GM19372 (cell line): ENCODE data around the gene PSMA1.
"Not testable (repeated sequence)": the region's sequence is repeated elsewhere in the genome, so short reads cannot be mapped to it uniquely, and the experiment has no call there.

Source experiments
- ATAC-seq: cut with Tn5 transposase; IDR thresholded peaks from one replicate; pipeline ENCODE4 v1.9.1; 2021; ENCODE audit warnings: mild to moderate bottlenecking, low read depth, moderate library complexity; ENCODE audit not compliant: unreplicated experiment

Gene PSMA1

DNA sequence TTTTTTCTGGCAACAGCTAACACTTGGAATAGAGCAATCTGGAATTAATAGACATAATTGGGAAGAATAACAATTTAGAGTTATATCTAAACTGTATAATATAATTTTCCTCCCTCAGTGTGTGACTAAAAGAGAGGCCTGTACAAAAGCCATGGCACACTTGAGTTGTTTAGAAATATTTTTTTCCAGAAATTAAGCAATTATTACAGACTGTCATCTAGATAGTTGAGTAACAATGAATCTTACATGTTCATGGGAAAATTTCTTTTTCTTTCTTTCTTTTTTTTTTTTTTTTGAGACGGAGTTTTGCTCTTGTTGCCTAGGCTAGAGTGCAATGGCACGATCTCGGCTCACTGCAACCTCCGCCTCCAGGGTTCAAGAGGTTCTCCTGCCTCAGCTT, 15.0 kb upstream of the PSMA1 start:
- ATAC-seq: not testable (repeated sequence)

DNA sequence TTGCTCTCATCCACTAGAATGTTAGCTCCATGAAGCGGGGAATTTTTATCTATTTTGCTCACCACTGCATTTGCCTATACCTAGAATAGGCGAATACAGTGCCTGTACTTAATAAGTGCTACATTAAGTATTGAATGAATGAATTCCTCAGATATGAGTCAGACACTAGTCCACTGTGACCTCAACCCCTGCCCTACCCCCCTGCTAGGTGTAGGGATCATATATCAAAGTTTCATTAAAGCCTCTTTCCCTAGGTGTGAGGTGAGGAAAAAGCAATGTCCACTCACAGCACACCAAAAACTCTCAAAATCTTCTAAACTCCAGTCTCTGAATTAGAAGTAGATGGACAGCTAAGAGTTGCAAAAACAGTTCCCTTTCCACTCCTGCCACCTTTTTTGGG, 9.8 kb upstream of the PSMA1 start:
- no peak for ATAC-seq

DNA sequence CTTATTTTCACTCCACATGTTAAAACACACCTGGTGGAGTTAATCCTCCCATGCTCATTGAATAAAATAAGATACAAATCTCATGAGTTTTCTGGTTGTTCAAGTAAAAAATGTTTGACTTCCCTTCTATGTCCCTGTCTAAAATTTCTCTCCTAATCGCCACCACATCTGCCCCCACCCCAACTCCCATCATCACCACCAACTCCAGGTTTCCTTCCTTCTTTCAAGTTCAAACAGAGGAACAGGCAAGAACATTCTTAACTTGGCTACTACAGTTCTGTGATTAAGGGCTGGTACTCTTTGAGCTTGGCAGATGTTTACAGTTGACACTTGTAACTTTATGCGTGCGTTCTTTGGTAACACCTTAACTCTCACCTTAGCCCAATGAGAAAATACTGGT, 9.1 kb upstream of the PSMA1 start:
- ATAC-seq: no peak

DNA sequence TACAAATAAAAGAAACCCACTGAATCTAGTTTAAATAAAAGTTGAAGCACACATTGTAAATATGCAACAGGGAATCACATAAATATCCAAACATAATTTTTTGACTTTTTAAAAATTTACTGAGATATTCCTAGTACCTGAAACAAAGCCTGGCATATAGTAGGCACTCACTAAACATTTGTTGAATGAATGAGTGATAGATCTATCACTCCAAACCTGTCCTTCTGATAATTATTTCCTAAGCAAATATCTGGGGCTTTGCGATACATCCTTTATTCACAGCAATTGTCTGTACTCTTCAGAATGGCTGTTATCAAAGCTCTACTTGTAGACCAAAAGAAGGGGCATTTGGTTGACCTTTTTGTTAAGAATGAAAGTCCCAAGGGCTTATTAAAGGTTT, 2.6 kb upstream of the PSMA1 start:
- no peak for ATAC-seq

DNA sequence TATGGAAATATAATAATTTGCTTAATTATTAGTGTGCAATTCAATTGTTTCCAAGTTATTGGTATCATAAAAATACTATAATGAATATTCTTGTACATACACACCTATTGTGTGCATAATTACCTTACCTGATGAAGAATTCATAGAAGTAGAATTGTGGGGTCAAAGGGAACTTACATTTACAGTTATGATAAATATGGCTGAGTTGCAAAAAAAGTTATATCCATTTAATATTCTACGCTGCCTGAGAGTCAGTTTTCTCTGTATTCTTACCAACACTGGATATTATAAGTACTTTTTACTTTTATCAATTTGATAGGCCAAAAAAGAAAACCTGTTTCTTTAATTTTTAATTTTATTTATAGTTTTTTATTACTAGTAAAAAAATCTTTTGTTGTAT, 2.1 kb upstream of the PSMA1 start:
- no peak for ATAC-seq

DNA sequence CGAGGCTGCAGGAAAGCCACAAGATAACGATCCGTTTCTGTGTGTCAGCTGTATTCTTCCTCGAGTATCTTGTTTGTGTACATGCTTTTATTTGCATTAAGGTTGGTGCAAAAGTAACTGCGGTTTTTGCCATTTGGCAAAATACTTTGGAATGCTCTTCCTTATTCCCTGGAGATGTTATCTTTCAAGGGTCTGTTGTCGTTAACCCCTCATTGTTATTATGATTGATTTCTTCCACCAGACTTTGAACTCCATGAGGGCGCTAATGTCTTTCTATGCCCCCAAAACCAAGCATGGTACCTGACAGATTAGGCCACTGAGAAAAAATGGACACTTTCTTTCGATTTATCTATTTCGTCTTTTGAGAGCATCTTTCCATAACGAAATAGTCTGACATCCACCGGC, 563 bp upstream of the PSMA1 start:
- ATAC-seq: no peak

DNA sequence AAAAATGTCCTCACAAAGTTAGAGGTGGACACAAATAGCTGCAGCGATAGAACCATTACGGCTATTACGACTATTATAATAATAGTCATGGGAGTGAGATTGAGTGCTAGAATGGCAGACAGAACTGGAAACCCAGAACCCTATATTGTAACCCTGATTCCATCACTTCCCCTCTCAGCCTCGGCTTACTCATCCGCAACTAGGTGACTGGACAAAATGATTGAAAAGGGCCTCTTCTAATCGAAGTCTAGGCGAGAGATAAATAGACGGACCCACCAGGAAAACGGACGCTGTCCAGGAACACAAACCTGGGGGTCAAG, 629 bp downstream of the PSMA1 start:
- ATAC-seq: peak; percentile 3

DNA sequence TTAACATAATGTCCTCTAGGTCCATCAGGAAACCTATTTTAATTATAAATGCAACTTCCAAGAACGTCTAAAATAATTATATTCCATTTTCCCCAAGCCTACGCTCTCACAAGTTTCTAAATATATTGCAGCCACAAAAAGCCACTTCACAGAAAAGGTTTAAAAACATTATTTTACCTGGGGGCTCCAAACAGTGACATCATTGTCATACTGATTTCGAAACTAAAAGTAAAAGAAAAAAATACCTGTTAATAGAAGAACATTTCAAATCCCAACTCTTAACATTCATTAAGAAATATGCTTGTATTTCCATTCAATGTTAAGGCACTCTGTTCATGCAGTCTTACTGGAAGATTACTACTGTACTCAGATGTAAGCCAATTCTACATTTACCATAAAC, 1.4 kb downstream of the PSMA1 start:
- no peak for ATAC-seq

DNA sequence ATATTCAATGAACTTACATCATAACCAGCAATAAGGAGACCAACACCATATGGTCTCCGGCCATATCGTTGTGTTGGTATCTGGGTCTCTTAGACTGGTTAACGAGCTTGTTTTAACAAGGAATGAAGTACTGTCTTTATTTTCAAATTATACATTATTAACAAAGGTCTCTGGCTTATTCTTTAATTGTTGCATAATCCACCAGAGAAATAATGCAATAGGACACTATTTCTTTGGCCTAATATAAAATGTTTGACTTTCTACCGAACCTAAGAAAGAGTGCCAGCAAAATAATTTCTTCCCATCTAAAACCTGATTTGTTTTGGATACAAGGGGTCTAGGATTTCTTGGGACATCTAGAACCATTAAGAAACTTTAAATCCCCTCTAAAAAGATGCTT, 6.4 kb downstream of the PSMA1 start:
- ATAC-seq: no peak

DNA sequence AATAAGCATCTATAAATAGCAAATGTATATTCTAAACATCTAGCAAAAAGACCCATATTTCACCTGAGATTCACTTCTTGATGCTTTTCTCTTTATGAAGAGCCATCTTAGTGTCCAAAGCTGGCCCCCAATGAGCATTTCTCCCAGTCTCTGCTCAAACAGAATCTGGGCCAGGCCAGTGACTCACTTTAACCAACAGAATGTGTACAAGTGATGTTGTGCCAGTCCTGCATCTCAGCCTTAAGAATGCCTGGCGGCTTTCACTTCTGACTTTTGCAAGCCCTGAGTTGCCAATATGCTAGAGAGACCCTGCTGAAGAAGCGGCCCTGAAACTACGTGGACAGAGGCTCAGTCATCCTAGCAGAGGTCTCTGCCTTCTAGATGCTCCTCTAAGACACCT, 13.7 kb downstream of the PSMA1 start:
- no peak for ATAC-seq

DNA sequence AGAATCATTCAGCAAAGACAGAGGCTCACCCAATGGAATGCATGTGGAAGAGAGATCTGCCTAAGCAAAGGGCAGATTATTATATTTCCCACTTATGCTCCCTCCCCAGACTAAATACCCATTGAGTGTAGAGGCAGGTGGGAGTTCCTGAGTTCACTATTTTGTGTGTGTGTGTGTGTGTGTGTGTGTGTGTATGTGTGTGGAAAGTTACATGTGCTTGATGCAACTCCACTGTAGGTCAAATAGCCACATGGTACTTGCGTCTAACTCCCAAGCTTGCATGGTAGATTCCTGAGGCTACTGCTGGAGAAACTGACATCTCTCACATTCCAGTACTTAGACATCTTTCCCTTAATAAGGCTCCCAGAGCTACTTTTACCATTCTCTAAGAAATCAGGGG, 17.2 kb downstream of the PSMA1 start:
- ATAC-seq: no peak

DNA sequence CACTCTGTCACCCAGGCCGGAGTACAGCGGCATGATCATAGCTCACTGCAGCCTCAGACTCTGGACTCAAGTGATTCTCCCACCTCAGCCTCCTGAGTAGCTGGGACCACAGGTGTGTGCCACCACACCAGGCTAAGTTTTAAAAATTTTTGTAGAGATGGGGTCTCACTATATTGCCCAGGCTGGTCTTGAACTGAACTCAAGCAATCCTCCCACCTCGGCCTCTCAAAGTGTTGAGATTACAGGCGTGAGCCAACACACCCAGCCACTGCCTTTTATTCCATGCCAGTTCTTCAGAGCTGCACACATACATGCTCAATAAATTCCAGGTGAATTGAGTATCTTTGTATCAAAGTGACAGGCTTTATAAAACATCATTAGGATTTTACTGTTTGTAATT, 18.1 kb downstream of the PSMA1 start:
- no peak for ATAC-seq

DNA sequence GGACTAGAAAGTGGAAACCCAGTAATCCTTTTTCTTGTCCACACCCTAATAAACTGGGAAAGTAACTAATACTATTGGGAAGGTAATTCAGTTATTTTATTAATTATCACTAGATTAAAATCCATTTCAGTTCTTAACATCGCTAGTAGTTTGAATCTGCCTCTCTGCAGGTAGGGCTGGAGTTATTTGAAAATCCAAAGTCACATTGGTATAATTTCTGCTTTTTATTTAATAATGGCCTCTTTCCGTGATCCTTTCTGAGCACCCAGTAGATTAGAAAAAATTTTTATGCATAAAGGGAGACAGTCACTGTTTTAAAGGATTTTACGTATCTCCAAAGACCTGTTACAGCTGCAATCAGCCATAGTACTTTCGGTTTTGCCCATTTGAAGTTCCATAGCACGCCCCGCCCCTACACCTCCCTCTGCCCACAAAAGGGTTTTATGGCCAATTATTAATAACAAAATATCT, 20.0 kb downstream of the PSMA1 start:
- ATAC-seq: peak; percentile 57

DNA sequence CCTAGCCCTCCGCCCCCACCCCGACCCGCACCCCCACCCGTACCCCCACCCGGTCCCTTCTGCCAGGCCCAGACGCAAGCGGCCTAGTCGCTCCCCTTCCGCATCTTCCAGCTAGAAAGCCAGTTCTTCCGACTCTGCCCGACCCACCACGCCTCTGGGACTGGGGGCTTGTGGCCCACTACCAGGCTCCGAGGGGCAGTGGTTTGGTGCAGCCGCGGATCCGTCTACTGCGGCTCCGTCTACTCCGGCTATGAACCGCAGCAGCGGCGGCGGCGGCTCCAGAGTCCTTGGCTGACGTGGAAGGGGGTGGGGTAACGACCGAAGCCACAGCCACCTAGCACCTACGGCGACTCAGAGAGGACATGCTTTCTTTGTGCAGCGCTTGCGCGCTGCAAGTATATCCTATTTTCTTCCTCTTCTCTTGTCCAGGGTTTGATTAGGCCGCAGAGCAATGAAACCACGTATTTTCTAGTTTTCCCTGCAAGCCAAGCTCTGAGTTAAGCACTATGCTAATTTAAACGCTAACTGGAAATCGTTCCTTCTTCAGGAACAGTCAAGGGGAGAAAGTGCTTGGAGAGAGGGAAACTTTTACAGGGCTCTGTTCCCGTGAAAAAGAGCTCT, 20.5 kb downstream of the PSMA1 start, which contains the start of gene COPB1:
Gene COPB1, minus strand, starts transcription at position 252 of the 621 bp plus-strand sequence. CDS start 883 bp downstream, outside the sequence.
- ATAC-seq: peak; percentile 90

DNA sequence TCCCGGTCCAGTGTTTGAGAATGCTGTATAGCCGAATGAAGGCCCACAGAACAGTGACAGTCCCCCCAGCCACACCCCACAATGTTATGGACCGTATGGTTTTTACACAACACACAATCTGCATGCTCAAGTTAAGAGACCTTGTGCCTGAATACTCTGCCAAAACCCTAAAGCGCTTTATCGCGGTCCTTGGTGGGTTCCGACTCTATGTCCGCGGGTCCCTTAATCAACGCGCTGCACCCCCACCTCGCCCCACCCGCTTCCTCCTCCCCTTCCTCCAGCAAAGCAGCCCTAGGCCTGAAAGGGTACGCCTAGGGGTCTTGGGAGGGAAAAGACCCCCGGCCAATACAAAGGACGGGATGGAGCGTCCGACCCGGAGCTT, 21.0 kb downstream of the PSMA1 start:
- ATAC-seq: peak; percentile 2

DNA sequence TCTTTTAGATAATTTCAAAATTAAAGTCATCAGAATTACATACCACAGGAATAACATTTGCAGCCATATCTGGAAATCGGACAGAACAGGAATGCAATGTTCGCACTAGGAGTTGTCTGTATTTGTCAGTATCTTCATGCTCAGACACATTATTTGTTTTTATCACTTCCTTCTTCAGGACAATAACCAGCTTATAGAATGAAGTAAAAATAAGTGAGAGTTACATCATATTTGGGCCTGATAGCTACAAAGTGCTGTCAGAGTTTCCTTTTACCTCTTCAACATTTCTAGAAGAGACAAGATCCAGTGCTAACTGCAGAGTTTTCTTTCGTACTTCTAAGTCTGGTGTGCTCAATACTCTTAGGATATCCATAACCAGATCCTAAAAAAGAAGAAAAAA, 39.5 kb downstream of the PSMA1 start:
- ATAC-seq: no peak

DNA sequence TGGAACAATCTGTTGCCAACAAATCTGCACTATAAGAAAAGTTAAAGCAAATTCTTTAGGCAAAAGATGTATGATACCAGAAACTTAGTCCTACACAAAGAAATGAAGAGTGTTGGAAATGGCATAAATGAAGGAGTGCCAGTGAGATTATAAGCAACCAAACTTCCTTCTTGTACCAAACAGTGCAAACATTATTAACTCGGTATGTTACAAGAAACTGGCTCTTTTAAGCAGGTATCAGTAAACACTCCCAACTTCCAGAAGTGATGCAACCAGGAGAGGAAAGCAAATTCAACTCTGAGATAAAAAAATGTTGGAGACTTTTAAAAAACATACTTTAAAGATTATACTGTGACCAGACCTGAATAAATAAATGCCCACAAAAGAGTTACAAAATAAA, 49.1 kb downstream of the PSMA1 start:
- ATAC-seq: no peak

DNA sequence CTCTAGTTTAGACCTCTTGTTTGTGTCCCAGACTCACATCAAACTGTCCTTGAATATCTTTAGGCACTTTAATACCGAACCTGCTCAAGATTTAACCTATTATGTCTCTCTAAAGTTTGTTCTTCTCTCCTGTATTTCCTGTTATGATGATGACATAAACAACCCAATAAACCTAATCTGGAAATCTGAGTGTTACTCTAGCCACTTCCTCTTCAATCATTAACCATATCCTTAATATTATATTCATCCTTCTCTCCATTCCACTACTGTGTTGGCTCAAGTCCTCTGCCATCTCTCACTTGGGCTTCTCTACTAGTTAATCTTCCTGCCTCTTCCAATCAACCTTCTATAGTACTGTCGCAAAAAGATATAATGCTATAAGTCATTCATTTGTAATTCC, 56.6 kb downstream of the PSMA1 start:
- ATAC-seq: no peak

DNA sequence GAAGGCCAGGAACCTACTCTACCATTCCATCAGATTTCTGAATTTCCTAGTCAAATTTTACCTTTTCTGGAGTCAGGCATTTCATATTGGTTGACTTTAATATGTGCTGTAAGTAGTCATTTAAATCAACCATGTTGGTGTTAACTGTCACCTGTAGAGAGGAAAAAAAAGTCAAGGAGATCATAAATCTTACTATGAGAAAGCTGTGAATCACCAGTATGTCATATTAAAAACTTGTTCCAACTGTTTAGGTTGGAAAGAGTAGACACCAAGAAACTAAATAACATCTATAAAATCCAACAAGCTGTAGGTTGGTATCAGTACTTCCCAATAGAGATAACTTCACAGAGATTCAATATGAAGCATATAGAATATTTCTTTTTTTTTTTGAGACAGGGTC, 60.0 kb downstream of the PSMA1 start:
- no peak for ATAC-seq

DNA sequence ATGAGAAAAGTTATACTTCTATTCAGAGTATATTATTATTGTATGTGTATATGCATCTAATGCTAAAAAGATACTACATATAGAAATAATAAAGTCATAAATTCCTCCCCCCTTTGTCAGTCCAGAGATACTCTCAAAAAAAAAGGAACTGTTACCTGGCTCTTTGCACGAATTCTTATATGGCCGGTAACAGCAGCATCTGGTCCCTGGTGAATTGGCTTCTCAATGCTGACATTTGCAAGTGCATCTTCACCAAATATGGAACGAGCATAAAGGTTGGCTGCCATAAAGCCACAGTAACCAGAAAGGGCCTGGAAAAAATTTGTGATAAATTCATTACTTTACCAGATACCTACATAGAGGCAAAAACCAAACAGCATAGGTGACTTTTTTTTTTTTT, 61.8 kb downstream of the PSMA1 start:
- ATAC-seq: no peak

DNA sequence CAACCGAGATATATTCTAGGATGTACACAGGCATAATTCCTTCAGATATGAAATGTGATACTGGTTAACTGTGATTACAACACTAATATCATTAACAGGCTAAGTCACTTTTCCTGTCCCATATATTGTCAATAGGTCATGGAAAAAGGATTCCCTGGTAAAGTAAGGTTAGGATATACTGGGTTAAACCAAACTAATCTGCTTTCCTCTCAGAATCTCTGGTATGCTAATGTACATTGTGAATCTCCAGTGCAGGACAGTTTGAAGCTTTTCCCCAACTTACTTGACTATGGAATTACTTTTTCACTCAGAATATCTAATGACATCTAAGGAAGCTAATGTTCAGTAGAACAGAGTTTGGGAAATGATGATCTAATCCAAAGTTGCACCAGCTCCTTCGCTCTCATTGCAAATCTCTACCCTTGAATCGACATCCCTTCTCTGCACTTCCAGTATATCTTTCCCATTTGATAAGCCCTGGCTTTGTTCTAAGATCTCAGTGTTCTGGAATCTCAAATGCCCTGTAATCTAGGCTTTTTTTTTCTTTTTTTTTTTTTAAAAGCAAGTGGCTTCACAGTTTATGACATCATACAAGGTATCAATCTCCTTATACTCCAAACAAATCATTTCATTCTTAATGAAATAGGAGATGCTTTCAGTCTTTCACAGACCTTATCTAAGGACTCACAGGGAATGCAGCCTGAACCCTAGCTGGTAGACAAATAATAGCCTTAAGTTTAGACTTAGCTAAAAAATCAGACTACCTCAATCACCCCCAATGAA, 64.3 kb downstream of the PSMA1 start:
- ATAC-seq: no peak
